Right ventricle myocardium inferior (tissue), 1 donor: ENCODE results near the gene GOLIM4. TPM values are rescaled to one million over a fixed set of nuclear protein-coding genes. Genes with fewer than 3 reads are reported as not detected.

Experiments used
- ATAC-seq: fragments of 200-7000 bp; cut with Tn5 transposase; one replicate; pipeline ENCODE4 v1.9.1; 2020; ENCODE audit warnings: mild to moderate bottlenecking, moderate library complexity
- DNase-seq: peaks from one replicate; pipeline ENCODE4 v3.0.0; 2021; ENCODE audit errors: missing footprints
- intact Hi-C: fragments of 100-400 bp; cut with DNase I; formaldehyde crosslinking; loops from one replicate; pipeline ENCODE4 v1.11.0; 2022
- total RNA-seq: library from RNA; stranded (reverse); fragmentation: NEBNext Ultra II Directional; extraction: Animal tissue kit (Norgen Biotek cat#: 25700); gene quantifications from one replicate; pipeline ENCODE4 v1.2.1, GENCODE V29; 2021
- donor health status: DM: no; HTN: yes; CAD: no; lungs with severe emphysema.

GOLIM4 gene
- total RNA-seq, 1 donor from 2014 or later: 57.3 TPM

DNA sequence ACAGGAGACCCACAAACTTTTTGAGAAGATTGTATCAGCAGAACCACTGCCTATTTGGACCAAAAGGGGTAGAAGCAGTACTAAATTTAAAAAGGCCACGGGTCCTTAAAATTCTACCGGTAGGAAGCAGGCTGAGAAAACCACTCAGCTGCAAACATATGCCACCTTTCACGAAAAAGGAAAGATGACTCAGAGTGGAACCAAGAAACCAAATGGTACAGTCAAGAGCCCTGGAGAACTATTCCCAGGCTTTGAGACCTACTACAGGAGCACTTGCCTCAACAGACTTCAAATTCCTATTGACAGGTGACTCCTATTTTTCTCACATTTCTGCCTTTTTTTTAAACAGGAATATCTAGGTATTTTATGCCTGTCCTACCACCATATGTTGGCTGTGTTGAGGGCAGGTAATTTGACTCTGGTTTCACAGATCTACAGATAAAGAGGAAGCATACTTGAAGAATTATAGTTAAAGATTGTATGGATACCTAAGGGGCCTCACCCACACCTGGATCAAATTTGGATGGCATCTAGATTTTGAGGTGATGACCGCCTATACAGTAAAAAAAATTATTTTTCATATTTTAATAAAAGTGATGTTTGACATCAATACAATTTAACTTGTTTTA lies 10.1 kb downstream of the GOLIM4 start:
- no peak for DNase-seq
- intact Hi-C loops: no loop called here
- no peak for ATAC-seq

DNA sequence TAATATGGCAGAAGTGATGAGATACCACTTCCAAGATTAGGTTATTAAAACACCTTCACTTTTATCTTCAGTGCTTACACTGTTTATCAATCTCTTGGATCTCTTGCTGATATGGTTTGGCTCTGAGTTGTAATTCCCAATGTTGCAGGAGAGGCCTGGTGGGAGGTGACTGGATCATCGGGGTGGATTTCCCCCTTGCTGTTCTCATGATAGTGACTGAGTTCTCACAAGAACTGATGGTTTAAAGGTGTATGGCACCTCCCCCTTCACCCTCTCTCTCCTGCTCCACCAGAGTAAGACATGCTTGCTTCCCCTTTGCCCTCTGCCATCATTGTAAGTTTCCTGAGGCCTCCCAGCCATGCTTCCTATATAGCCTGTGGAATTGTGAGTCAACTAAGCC lies 11.8 kb downstream of the GOLIM4 start:
- no peak for ATAC-seq

GRCh38 chr3:168081856-168082255 lies 13.9 kb downstream of the GOLIM4 start:
- intact Hi-C loops: no loop called here
- ATAC-seq: no peak
- DNase-seq: no peak

More for the DNA sequence above, 11.8 kb downstream of the GOLIM4 start:
- no peak for DNase-seq
- intact Hi-C loops: no loop called here

DNA sequence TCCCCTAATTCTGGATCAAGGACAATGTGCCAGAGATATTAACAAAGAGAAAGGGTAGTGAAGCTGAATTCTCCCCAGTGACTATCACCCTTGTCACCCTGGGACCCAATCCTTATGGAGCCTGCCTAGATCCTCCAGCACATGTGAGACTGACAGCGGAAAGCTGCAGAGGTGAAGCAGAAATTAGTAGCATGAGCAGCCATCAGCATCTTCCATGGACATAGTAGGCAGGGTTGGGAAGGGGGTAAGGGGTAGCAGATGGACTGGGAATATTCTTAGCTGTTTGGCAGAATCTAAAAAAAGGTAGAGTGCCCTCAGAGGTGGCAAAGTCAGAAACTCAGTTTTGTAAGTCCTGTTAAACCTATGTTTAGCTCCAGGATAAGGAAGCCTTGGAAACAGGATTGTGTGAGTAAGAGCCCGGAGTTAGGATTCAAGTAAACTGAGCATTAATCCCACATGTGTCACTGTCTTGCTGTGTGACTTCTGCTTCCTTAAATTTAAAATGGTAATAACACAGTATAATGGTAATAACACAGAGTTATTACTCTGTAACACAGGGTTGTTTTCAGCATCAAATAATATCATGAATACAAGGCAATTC lies 14.5 kb downstream of the GOLIM4 start:
- intact Hi-C loops: no loop called here
- no peak for DNase-seq
- peak; percentile 39 for ATAC-seq

GRCh38 chr3:168080499-168081170 lies 15.1 kb downstream of the GOLIM4 start:
- intact Hi-C loops: no loop called here
- ATAC-seq (no peak), DNase-seq (no peak)

DNA sequence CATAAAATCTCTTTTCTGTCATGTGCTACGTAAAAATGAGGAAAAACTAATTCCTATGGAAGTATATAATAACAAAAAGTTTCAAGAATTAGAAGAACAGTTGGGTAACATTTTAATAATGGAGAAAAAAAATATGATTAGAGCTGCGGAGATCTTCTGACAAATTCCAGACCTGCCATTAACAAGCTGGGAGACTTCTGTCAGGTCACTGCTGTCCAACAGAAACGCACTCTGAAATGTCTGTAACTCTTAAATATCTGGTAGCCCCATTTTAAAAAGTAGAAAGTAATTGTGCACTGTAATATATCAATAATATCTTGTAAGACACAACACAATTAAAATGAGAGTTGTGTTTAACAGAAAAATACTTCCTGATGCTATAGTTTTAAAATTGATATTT lies 15.7 kb downstream of the GOLIM4 start:
- no peak for DNase-seq
- intact Hi-C loops: no loop called here
- ATAC-seq: no peak

DNA sequence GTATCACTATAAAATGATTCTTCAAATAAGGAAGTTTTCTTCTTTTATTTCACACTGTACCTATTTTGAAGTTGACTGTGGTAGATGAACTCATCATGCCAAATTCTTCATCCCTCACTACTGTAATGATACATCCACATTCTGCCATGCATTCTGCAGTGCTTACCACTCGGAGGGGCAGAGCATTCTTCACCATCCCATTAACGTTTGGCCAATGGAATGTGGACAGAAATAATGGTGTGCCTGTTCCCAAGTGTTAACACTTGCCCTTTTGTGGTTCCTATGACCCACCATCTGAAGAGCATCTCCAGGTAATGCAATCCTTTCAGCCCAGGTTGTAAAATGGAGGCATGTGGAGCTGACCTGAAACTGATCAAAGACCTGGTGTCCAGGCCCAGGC lies 18.6 kb downstream of the GOLIM4 start:
- intact Hi-C loops: no loop called here
- no peak for ATAC-seq
- DNase-seq: no peak

DNA sequence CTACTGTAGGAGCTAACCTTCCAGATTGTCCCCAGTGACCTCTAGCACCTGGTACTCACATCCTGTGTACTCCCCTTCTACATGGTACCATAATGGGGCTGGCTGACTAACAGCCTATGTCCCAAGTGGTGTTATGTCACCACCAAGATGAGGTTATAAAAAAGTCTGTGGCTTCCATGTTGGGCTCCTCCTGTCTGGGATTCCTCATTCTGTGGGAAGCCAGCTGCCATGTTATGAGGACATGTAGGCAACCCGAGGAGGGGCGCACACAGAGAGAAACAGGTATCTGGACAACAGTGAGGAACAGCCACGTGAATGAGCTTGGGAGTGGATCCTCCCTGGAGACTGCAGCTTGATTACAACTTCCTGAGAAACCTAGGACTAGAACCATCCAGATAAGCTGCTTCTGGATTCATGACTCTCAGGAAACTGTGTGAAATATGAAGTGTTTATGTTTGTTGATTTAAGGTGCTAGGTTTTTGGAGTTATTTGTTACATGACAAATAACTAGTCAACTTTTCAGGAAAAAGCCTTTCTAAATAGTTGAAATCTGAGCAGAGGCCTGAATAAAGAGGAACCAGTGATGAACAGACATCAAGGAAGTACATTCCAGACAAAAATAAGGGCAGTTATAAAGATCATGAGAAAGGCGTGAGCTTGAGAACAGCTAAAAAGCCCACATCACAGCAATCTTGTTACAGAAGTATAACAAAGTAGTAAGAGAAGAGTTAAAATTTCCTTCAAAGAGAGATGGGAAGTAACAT lies 21.7 kb downstream of the GOLIM4 start:
- intact Hi-C loops: no loop called here
- DNase-seq: no peak
- ATAC-seq: peak; percentile 31

- ATAC-seq (no peak), DNase-seq (no peak)
Measured at GRCh38 chr3:168072323-168072650, 23.4 kb downstream of the GOLIM4 start.

DNA sequence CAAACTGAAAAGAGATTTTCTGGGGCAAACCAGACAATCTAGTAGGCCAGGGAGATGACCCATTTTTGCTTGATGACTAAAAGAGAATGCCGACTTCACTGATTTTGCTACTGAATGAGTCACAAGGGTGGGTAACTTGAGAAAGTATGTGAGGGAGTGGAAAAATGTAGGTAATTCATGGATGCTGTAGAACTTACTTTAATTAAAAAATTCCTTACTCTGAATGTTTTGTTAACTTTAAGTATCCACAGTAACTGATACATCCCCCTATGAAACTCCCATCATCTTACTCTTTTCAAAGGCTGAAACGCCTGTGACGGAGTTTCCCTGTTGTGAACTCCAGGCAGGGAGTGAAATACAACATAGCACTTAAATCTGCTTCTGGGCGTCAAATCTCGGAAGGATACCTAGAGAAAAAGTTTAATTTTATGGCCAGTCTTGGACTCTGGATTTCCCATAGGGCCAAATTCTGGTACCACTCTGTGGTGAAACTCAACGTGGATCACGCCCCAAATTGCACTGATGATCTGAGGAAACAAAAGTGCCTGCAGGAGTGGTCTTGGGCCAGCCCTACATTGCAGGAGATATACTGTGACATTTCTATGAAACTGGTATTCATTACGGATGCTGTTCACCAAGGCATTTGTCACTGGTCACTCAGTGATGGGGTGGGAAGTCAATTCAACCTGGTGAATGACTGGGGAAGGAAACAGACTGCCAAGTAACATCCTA lies 24.0 kb downstream of the GOLIM4 start:
- ATAC-seq: no peak
- no peak for DNase-seq
- intact Hi-C loops: no loop called here

More at GRCh38 chr3:168072323-168072650, 23.4 kb downstream of the GOLIM4 start:
- intact Hi-C loops: no loop called here

DNA sequence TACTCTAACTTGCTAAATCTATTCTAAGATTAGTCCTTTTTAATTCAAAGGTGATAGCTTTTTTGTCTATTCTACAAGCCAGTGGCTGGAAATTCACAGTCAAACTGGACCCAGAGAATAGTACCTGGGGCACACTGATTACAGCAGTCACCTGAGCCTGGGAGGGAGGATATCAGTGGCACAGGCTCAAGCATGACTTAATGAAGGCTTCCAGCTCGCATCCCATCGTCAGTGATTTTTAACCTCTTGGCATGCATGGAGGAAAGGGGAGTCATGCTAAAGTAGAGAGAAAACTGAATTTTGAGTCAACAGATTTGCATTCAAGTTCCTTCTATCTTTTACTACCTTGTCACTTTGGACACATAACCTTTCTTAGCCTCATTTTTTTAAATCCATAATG lies 24.8 kb downstream of the GOLIM4 start:
- no peak for ATAC-seq
- DNase-seq: no peak
- intact Hi-C loops: no loop called here

- ATAC-seq: no peak
- DNase-seq: no peak
- intact Hi-C loops: no loop called here
Measured at GRCh38 chr3:168068346-168068745, 27.4 kb downstream of the GOLIM4 start.

GRCh38 chr3:168066882-168067281 lies 28.8 kb downstream of the GOLIM4 start:
- ATAC-seq: no peak
- intact Hi-C loops: no loop called here

DNA sequence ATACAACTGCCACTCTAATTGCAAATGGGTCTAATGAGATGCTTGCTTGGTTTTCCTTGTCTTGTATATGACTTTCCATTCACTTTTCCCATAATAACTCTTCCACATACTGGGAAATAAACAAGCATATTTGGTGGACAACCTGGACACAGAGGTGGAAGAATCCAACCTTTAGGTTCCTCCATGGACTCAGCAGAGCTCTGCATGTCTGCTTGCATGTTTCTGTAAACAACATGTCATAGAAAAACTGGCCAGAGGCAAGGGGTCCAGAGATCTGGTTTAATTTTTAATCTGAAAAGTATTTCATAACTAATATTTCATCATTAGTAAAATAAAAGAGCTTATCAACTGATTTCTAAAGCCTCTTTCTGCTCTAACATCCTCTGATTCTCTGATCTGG lies 30.2 kb downstream of the GOLIM4 start:
- ATAC-seq (no peak), DNase-seq (no peak)
- intact Hi-C loops: no loop called here

More at GRCh38 chr3:168066882-168067281, 28.8 kb downstream of the GOLIM4 start:
- DNase-seq: no peak

- intact Hi-C loops: no loop called here
- no peak for DNase-seq
- no peak for ATAC-seq
Measured at GRCh38 chr3:168063122-168063521, 32.6 kb downstream of the GOLIM4 start.

GRCh38 chr3:168062679-168063078 lies 33.0 kb downstream of the GOLIM4 start:
- ATAC-seq (no peak), DNase-seq (no peak)
- intact Hi-C loops: no loop called here

- ATAC-seq (no peak), DNase-seq (no peak)
- intact Hi-C loops: no loop called here
Measured at GRCh38 chr3:168061332-168061996, 34.3 kb downstream of the GOLIM4 start.

GRCh38 chr3:168060317-168060716 lies 35.4 kb downstream of the GOLIM4 start:
- ATAC-seq: no peak
- intact Hi-C loops: no loop called here
- no peak for DNase-seq

- no peak for ATAC-seq
- intact Hi-C loops: no loop called here
- no peak for DNase-seq
Measured at GRCh38 chr3:168058481-168058880, 37.2 kb downstream of the GOLIM4 start.
